LNCAP (cell line): ENCODE data around the gene ANO10.

ENCODE experiments used
- CTCF ChIP-seq: fragments of 450-650 bp; IDR thresholded peaks from 2 replicates; pipeline ENCODE4 v1.5.1; 2017; ENCODE audit warnings: mild to moderate bottlenecking

ANO10 gene

GRCh38 chr3:43362961-43363360, 258.9 kb downstream of the ANO10 start:
- no peak for TF ChIP-seq CTCF

GRCh38 chr3:43362183-43362582, 259.6 kb downstream of the ANO10 start:
- TF ChIP-seq CTCF: no peak

GRCh38 chr3:43361077-43361476, 260.7 kb downstream of the ANO10 start:
- TF ChIP-seq CTCF: no peak

- TF ChIP-seq CTCF: no peak
Measured at GRCh38 chr3:43353923-43354670, 267.7 kb downstream of the ANO10 start.

GRCh38 chr3:43353393-43353792, 268.4 kb downstream of the ANO10 start:
- no peak for TF ChIP-seq CTCF

- TF ChIP-seq CTCF: no peak
Measured at GRCh38 chr3:43349716-43350115, 272.1 kb downstream of the ANO10 start.

GRCh38 chr3:43348852-43349574, 272.8 kb downstream of the ANO10 start:
- TF ChIP-seq CTCF: no peak
